ENCODE measurements around the gene KIAA0232. TPM values are rescaled to one million over a fixed set of nuclear protein-coding genes. Genes with fewer than 3 reads are reported as not detected.
A peak's percentile ranks its signal among the peaks of the same experiment; 100 is the strongest.

KIAA0232 gene
- total and polyA plus RNA-seq, 9 of the 15 experiments (the other 6 are each of a cell fraction or from before 2014, with no cell fraction given): 3.5 to 17.4 (median 13.0) TPM

- TF ChIP-seq ZNF707 (CRISPR knock-in tag; conservative IDR thresholded peaks at IDR 0.05) (no peak), POLR3A (IDR thresholded peaks at IDR 0.05; ENCODE audit: borderline replicate concordance, extremely low read depth, insufficient read depth, insufficient read length) (no peak), CTBP1 (IDR thresholded peaks at IDR 0.05; ENCODE audit: borderline replicate concordance) (peak; percentile 74; the same call in 1 of the 2 replicates), ARID3A (IDR thresholded peaks at IDR 0.05; ENCODE audit: borderline replicate concordance, low read depth, low read length) (no peak), MIER1 (IDR thresholded peaks at IDR 0.05; ENCODE audit: low read depth) (no peak), POU5F1 (IDR thresholded peaks at IDR 0.05; ENCODE audit: borderline replicate concordance, low read depth, low read length, partially characterized antibody) (no peak), ZNF785 (CRISPR knock-in tag; IDR thresholded peaks at IDR 0.05) (no peak), MAX (CRISPR knock-in tag; IDR thresholded peaks at IDR 0.05) (peak; percentile 68), EP300 (IDR thresholded peaks at IDR 0.05; ENCODE audit: low read length) (peak; percentile 45), ZBTB40 (IDR thresholded peaks at IDR 0.05) (no peak), ZBTB40 (CRISPR knock-in tag; IDR thresholded peaks at IDR 0.05) (no peak; the same call in 1 of the 2 replicates), CLOCK (CRISPR knock-in tag; IDR thresholded peaks at IDR 0.05; ENCODE audit: borderline replicate concordance) (no peak), WHSC1 (IDR thresholded peaks at IDR 0.05; ENCODE audit: low read length) (no peak), XRCC5 (IDR thresholded peaks at IDR 0.05; ENCODE audit: low read depth, low read length) (no peak)
These were observed 19.1 kb upstream of the KIAA0232 start (continued) for GRCh38 chr4:6763330-6763851.

Data from K562 (cell line).